Measurements from ENCODE around the gene NMNAT2.

NMNAT2 gene

DNA sequence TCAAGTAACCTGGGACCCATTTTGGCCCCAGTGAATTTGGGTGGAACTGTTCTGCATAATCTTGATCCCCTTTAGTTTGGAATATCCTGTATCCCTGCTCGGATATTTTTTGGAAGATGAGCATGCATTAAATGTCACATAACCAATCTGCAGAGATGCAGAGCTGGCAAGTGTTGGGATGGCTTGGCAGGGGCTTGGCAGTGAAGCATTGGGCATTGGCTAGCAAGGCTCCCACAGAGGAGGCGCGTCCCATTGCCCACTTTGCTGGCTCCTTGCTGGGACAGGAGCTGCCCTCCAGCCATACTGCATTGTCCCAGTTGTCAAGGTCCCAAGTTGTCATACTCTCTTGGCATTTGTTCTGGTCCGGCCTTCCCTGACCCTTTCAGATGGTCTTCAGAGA is 202.2 kb downstream of the NMNAT2 start:
- no peak for DNase-seq (ENCODE audit: low spot score)
- no peak for FAIRE-seq

DNA sequence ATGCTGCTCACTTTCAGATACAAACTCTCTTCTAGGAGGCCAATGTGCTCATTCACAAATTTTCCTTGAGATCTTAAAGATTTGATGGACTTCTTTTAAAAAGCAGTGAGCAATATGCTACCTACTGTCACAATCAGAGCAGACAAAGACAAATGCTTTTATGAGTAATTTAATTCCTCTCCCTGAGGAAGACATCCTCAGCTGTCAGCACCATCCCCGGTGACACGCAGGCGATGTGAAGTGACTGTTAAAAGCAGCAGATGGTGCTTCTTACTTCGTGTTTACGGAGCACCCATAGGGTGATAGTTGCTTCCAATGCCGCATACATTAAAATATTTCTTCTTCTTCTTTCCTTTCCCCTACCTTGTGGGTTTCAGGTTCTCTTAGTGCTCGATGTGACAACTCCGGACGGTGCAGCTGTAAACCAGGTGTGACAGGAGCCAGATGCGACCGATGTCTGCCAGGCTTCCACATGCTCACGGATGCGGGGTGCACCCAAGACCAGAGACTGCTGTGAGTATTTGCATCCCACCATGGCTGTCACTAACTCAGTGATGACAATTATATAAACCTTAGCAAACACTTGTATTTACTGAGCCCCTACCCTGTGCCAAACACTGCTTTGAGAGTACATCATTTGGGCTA is 203.0 kb downstream of the NMNAT2 start:
- DNase-seq (ENCODE audit: low spot score) (no peak), FAIRE-seq (no peak)

DNA sequence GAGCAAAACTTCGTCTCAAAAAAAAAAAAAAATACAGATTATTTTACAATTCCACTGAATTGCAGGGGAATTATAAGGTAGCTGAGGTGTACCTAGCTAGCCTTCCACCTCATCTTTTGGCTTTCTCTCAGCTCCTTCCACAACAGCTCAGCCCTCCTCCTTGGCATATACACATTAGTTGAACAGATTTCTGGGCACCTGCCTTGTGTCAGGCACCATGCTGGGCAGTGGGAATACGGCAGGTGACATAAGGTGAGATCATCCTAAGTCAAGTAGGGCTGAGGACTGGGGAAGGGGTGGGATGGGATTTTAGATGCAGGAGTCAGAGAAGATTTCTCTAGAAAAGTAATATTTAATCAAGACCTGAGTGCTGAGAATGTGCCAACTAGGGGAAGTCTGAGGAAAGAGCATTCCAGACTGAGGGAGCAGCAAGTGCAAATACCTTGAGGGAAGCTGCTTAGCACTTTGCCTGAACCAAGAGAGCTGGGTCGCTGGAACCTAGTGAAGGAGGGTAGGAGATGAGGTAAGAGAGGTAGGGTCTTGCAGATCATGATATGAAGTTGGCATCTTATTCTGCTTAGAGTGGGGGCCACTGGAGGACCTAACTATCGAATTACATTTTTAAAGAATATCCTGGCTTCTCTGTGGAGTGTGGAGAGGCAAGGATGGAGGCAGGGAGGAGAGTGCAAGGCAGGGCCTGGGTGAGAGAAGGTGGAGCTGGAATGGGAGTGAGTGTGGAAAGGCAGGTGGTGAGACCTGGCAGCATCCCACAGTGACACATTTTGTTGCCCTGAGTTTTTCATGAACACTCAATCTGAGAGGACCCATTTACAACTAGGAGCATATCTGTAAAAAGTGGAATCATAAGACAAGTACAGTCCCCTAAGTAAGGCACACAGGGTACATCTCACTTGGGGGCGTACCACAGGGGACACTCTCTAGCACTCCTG is 203.9 kb downstream of the NMNAT2 start:
- FAIRE-seq (no peak), DNase-seq (ENCODE audit: low spot score) (no peak)

DNA sequence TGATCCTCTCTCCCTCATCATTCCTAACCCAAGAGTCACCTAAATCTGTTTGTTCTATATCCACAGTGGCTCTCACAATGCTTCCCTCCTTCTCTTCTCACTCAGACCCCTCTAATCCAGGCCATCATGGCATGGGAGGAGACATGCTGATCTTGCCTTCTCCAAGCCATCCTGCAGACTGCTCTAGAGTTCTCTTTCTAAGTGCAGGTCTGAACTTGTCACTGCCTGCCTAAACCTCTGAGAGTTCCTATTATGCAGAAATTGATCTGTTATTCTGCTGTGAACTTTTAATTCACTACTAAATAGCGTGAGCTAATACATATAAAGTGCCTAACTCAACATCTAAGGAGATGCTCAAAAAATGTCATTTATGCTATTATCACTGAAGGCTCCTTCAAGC is 205.3 kb downstream of the NMNAT2 start:
- FAIRE-seq: no peak
- no peak for DNase-seq (ENCODE audit: low spot score)

DNA sequence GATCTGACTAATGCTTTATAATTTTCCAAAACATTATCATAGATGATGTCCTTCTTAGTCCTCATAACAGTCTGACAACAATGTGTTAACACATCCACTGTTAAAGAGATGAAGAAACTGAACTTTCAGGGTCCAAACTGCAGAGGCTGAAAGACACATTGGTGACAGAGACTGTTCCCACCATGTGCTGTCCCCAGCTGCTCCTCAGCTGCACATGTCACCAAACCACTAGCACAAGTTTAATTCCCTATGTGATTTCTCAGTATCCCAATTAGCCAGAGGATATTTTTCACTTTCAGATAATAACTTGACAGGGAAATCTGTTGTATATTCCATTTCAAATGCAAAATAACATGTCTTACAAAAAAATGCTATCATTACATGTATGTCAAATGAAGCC is 207.5 kb downstream of the NMNAT2 start:
- no peak for DNase-seq (ENCODE audit: low spot score)
- no peak for FAIRE-seq

DNA sequence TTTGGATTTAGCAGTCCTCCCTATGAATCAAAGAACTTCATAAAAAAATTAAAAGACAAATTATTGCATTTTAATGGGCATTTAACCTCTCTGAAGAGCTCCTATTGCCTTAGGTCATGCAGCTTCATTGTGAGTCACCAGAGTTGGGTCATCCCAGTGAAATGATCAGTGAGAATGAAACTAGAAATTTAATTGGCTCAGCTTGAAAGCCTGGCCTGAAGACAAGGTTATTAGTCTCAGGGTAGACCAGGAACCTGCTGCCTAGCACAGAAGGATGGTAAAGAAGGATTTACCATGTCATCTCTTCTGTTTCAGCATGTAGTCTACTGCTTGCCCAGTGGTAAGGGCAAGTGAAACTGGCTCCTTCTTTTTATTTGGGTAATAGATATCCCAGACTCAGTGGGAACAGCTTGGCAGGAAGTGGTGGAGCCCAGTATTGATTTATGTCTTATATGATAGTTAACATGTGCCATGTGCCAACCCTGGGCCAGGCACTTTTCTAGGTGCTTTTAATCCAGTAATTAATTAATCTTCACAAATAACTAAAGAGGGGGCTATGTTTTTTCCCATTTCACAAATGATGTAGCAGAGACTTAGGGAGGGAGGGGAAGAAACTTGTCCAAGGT is 208.5 kb downstream of the NMNAT2 start:
- FAIRE-seq (peak; percentile 92), DNase-seq (ENCODE audit: low spot score) (peak; percentile 79)

DNA sequence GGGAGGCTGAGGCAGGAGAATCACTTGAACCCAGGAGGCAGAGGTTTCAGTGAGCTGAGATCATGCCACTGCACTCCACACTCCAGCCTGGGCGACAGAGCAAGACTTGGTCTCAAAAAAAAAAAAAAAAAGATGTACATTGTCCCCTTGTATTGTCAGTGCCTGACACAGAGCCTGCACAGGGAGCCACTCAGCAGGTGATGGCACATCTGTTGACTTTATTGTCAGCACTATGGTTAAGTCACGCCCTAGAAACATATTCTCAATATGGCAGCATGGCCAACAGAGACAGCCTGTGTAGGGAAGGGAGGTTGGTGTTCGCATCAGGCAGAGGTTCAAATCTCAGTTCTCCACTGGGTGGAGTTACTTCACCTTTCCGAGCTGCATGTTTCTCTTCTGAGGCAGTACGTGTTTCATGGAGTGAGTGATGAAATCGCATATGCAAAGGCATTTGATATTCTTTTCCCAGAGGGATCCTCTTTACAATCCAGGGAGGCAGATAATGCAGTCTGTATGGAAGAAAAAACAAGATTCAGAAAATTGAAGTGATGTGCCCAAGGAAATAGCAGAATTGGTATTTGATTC is 211.6 kb downstream of the NMNAT2 start:
- no peak for DNase-seq (ENCODE audit: low spot score)
- FAIRE-seq: no peak

DNA sequence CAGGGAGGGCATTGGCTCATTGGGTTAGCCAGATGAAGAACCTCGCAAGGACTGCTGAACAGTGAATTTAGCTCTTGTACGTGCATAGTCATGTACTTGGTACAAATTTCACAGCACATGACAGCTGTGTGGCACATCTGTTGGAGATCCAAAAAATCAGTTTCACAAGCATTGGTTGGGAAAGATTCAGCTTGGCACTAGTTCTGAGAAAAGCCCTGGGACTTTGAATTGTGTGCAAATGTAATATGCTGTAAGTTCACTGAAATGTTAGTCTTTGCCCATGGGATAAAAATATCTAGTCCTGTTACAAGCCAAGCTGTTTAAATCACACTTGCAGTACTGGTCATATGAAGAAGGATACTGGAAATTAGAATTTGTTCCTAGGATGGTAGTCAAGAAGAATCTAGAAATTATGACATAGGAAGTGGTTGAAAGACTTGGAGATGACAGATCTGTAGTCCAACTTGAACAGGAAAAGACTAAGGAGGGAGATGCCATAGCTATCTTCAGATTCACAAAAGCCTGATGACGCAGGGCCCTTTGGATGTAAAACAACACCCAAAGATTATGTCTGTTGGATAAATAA is 212.9 kb downstream of the NMNAT2 start:
- FAIRE-seq: no peak
- DNase-seq (ENCODE audit: low spot score): no peak

DNA sequence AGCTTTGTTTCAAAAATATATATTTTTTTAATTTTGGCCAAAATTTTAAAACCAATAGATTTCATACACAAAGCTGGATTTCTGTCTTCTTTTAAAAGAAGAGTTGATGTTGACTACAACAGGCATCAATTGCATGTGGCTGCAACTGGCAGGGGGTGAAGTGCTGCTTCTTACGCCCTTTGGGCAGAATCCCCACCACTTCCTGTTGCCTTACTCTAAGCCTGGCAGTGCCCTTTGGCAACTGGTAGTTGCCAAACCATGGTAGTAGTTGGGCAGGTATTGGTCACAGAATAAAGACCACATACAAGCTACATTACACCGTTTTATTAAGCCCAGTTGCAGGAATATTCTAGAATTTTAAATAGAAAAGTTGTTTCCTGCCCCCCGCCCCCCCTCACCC is 215.1 kb downstream of the NMNAT2 start:
- DNase-seq (ENCODE audit: low spot score) (no peak), FAIRE-seq (no peak)

DNA sequence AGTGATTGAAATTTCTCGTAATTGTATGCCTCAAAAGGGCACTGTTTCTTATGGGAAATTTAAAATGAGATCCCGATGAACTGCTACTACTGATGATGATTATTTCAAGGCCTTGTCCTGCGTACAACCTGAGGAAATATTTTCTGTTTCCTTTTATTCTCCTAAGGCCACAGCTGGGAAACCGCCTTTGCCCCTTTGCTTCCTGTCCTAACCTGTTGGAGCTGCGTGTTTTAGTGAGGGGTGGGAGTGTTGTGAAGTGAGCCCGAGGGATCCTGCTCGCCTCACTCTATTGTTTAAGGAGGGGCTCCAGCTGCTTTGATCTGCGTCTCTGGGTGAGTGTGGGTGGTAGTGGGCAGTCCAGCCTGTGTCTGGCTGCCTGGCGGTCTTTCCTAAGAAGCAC is 217.7 kb downstream of the NMNAT2 start:
- DNase-seq (ENCODE audit: low spot score) (no peak), FAIRE-seq (no peak)

DNA sequence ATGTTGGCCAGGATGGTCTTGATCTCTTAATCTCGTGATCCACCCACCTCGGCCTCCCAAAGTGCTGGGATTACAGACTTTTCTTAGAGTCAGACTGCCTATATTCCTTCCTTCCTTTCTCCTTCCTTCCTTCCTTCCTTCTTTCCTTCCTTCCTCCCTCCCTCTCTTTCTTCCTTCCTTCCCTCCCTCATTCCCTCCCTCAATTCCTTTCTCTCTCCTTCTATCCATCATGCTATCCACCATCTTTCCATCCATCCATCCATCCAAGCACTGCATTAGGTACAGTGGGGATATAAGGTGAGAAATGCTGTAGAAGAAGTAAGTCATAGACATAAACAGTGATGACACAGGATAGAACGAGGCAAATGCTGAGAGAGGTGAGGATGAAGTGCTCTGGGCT is 218.9 kb downstream of the NMNAT2 start:
- no peak for FAIRE-seq
- no peak for DNase-seq (ENCODE audit: low spot score)

DNA sequence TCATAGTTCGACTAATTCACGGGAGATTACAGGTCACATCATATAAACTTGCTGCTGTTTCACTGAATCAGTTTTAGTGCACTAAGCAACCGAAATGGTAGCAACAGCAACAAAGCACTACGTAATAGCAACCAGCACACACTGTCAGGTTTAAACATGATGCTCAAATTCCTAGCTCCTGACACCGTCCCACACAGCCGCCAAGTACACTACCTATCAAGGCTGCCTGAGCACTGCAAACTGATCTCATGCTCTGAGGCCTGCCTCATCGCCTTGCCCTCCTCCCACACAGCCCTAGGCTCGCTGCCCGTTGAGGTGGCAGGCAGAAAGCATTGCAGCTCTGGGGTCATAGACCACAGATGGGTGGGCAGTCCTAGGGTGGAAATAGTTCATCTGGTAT is 219.7 kb downstream of the NMNAT2 start:
- FAIRE-seq: peak; percentile 45
- peak; percentile 99 for DNase-seq (ENCODE audit: low spot score)
